Transverse colon (tissue), 4 donors: ENCODE results near the gene PLD6. TPM values are rescaled to one million over a fixed set of nuclear protein-coding genes. Genes with fewer than 3 reads are reported as not detected.

ENCODE experiments used
- DNase-seq: peaks from one replicate; pipeline ENCODE4 v3.0.0-alpha.2; 2019
- H3K27ac ChIP-seq, 4 donors: fragments of 200-600 bp; sonication (generic); 2 replicates each; pipeline ENCODE4 v1.5.1; 2016 to 2018; ENCODE audit warnings: inconsistent platforms in 4 of 4
- H3K27me3 ChIP-seq: fragments of 200-600 bp; sonication (generic); 2 replicates; pipeline ENCODE4 v1.5.1; 2017; ENCODE audit warnings: inconsistent platforms
- H3K36me3 ChIP-seq, 4 donors: fragments of 200-600 bp; sonication (generic); 2 replicates each; pipeline ENCODE4 v1.5.1; 2017 to 2019; ENCODE audit warnings: inconsistent platforms in 4 of 4
- H3K4me1 ChIP-seq, 4 donors: fragments of 200-600 bp; sonication (generic); 2 replicates each; pipeline ENCODE4 v1.5.1; 2017 to 2020; ENCODE audit warnings: inconsistent platforms in 4 of 4
- H3K4me3 ChIP-seq, 4 donors: fragments of 200-600 bp; sonication (generic); 1 replicate in 1 of 4; 2 replicates in 3 of 4; pipeline versions ENCODE4 v1.5.1 to v1.6.1; 2017 to 2019; ENCODE audit warnings: inconsistent platforms in 4 of 4
- H3K9me3 ChIP-seq, 2 donors: fragments of 200-600 bp; sonication (generic); 2 replicates each; pipeline ENCODE4 v1.5.1; 2017 to 2019; ENCODE audit warnings: inconsistent platforms in 2 of 2
- CTCF ChIP-seq, 5 experiments: fragments of 200-600 bp in 3 of 5; fragments of 450-650 bp in 2 of 5; sonication (generic) in 3 of 5; IDR thresholded peaks; 1 replicate in 2 of 5; 2 replicates in 3 of 5; pipeline ENCODE4 v1.5.1; 2016 to 2017; ENCODE audit warnings: antibody characterized with exemption in 5 of 5, inconsistent platforms in 3 of 5, mild to moderate bottlenecking in 2 of 5, moderate library complexity in 1 of 5
- EP300 ChIP-seq: sonication (generic); formaldehyde crosslinking; IDR thresholded peaks from one replicate; pipeline ENCODE4 v1.6.1; 2017; ENCODE audit warnings: antibody characterized with exemption, low read depth
- POLR2A ChIP-seq: fragments of 450-650 bp; IDR thresholded peaks from one replicate; pipeline ENCODE4 v1.6.1; 2016; ENCODE audit warnings: antibody characterized with exemption, mild to moderate bottlenecking, moderate library complexity
- POLR2AphosphoS5 ChIP-seq, 3 donors: sonication (generic); formaldehyde crosslinking; IDR thresholded peaks; one replicate each; pipeline ENCODE4 v1.6.1; 2016; ENCODE audit warnings: antibody characterized with exemption in 3 of 3
- WGBS, 2 donors: methylation state at CpG; one replicate each; pipeline ENCODE4 v1.1.5; 2018; ENCODE audit warnings: low coverage in 1 of 2; 5-methylcytosine and 5-hydroxymethylcytosine counted together
- in situ Hi-C, 4 donors: fragments of 200-750 bp; cut with MboI; loops; one replicate each; pipeline versions ENCODE4 v1.15.0 to v1.15.1; 2017; ENCODE audit warnings: low sequenced_read_pairs in 3 of 4, low pct_ligation_motif_present in 1 of 4, low pct_unique_long_range_greater_than_20kb in 1 of 4
- intact Hi-C: fragments of 100-400 bp; cut with DNase I; formaldehyde crosslinking; loops from one replicate; pipeline ENCODE4 v1.15.1; 2023; ENCODE audit warnings: low total_unique reads
- total RNA-seq, 4 donors: library from RNA; depleted of rRNA; stranded (reverse); fragments of >200 nt; gene quantifications; one replicate each; pipeline ENCODE4 v1.1.0, GENCODE V29; 2016

The PLD6 gene
- total RNA-seq, 4 donors from 2014 or later = 0.75 to 3.2 (median 1.4) TPM; not detected in 1

- no peak overlapping the region for H3K27ac ChIP-seq
- H3K36me3 ChIP-seq = peaks cover 0 to 59% (median 21%) of the 10 kb centered on the region in 4 donors
- no peak for TF ChIP-seq POLR2AphosphoS5 (IDR thresholded peaks at IDR 0.05)
- TF ChIP-seq POLR2A = no peak
- no peak for TF ChIP-seq EP300
- no peak for TF ChIP-seq CTCF (IDR thresholded peaks at IDR 0.05)
- H3K9me3 ChIP-seq = no peaks in the 10 kb centered on the region
- no peak overlapping the region for H3K4me3 ChIP-seq
- H3K4me1 ChIP-seq = no peaks in the 10 kb centered on the region
- no peak for DNase-seq
- in situ Hi-C loops (no loop called here), intact Hi-C loops (no loop called here)
- no peaks in the 10 kb centered on the region for H3K27me3 ChIP-seq
- WGBS, 2 donors = 83 to 85% methylated on average over 3 to 9 of the region's 9 CpGs
These were observed 46.1 kb upstream of the PLD6 start for GRCh38 chr17:17252149-17252661.

- intact Hi-C loops = no loop called here
- WGBS, 2 donors = 84 to 86% methylated on average over 2 to 3 of the region's 3 CpGs
- no peak for TF ChIP-seq POLR2AphosphoS5 (IDR thresholded peaks at IDR 0.05)
- no peak for TF ChIP-seq EP300
- no peak for TF ChIP-seq POLR2A
- TF ChIP-seq CTCF (IDR thresholded peaks at IDR 0.05) = no peak
- Histone ChIP-seq H3K27ac (no peak overlapping the region), H3K36me3 (peaks cover 0 to 43% (median 14%) of the 10 kb centered on the region in 4 donors), H3K4me1 (no peaks in the 10 kb centered on the region), H3K9me3 (no peaks in the 10 kb centered on the region), H3K4me3 (no peak overlapping the region), H3K27me3 (no peaks in the 10 kb centered on the region)
- no peak for DNase-seq
- in situ Hi-C loops = no loop called here
These were observed 40.7 kb upstream of the PLD6 start for GRCh38 chr17:17246879-17247278.

GRCh38 chr17:17243163-17243562 lies 37.0 kb upstream of the PLD6 start:
- Histone ChIP-seq H3K36me3 (peaks cover 0 to 21% (median 8%) of the 10 kb centered on the region in 4 donors), H3K27ac (no peak overlapping the region), H3K27me3 (no peaks in the 10 kb centered on the region), H3K4me3 (no peak overlapping the region), H3K4me1 (peaks cover 0 to 6% (median 3%) of the 10 kb centered on the region in 4 donors), H3K9me3 (no peaks in the 10 kb centered on the region)
- intact Hi-C loops (no loop called here), in situ Hi-C loops (no loop called here)
- TF ChIP-seq POLR2A (no peak), CTCF (IDR thresholded peaks at IDR 0.05) (no peak), EP300 (no peak), POLR2AphosphoS5 (IDR thresholded peaks at IDR 0.05) (no peak)
- DNase-seq = no peak
- WGBS, 2 donors = 91 to 100% methylated on average over 1 to 6 of the region's 6 CpGs

GRCh38 chr17:17242246-17242645 lies 36.1 kb upstream of the PLD6 start:
- no peaks in the 10 kb centered on the region for H3K9me3 ChIP-seq
- WGBS, 2 donors = 94% methylated on average over 7 of the region's 7 CpGs; no CpG with 5 or more reads in 1 of the 2 donors
- DNase-seq = no peak
- intact Hi-C loops (no loop called here), in situ Hi-C loops (no loop called here)
- no peak overlapping the region for H3K27ac ChIP-seq
- TF ChIP-seq CTCF (IDR thresholded peaks at IDR 0.05) (no peak), POLR2A (no peak), EP300 (no peak), POLR2AphosphoS5 (IDR thresholded peaks at IDR 0.05) (no peak)
- no peak overlapping the region for H3K4me3 ChIP-seq
- no peaks in the 10 kb centered on the region for H3K27me3 ChIP-seq
- peaks cover 0 to 18% (median 7%) of the 10 kb centered on the region in 4 donors for H3K36me3 ChIP-seq
- peaks cover 0 to 10% (median 6%) of the 10 kb centered on the region in 4 donors for H3K4me1 ChIP-seq
